Ovary (tissue), 3 donors: ENCODE data around the gene PTPN3.

ENCODE experiments used
- CTCF ChIP-seq, 3 donors: fragments of 450-650 bp in 2 of 3; fragments of 200-600 bp in 1 of 3; IDR thresholded peaks; one replicate each; pipeline versions ENCODE4 v1.5.1 to v1.8.0; 2016 to 2022; ENCODE audit warnings: antibody characterized with exemption in 3 of 3, mild to moderate bottlenecking in 1 of 3
- EP300 ChIP-seq: sonication (generic); formaldehyde crosslinking; IDR thresholded peaks from one replicate; pipeline ENCODE4 v1.6.1; 2017; ENCODE audit warnings: antibody characterized with exemption
- POLR2A ChIP-seq: fragments of 450-650 bp; IDR thresholded peaks from one replicate; pipeline ENCODE4 v1.6.1; 2017; ENCODE audit warnings: antibody characterized with exemption, mild to moderate bottlenecking, moderate library complexity
- donor health status: DM: no; HTN: no; CAD: no.

- TF ChIP-seq CTCF (IDR thresholded peaks at IDR 0.05): no peak
- no peak for TF ChIP-seq POLR2A
- no peak for TF ChIP-seq EP300
Measured at GRCh38 chr9:109439378-109440116, 58.6 kb downstream of the PTPN3 start.
